DMS 273 (cell line): ENCODE data around the gene WWOX.
"Not testable (repeated sequence)": the region's sequence is repeated elsewhere in the genome, so short reads cannot be mapped to it uniquely, and the experiment has no call there.

Experiments
- DNase-seq: peaks from one replicate; lab custom pipeline; 2025; ENCODE audit not compliant: unreplicated experiment; lab: John Stamatoyannopoulos, UW

WWOX gene

DNA sequence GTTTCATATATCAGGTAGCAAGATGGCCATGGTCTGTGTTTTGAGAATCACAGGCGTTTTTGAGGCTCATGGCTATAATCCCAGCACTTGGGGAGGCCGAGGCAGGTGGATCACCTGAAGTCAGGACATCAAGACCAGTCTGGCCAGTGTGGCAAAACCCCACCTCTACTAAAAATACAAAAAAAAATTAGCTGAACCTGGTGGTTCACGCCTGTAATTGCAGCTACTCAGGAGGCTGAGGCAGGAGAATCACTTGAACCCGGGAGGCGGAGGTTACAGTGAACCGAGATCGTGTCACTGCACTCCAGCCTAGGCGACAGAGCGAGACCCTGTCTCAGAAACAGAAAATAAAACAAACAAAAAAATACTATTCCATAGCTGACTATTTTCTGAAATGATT is 415.4 kb downstream of the WWOX start:
- DNase-seq = not testable (repeated sequence)

DNA sequence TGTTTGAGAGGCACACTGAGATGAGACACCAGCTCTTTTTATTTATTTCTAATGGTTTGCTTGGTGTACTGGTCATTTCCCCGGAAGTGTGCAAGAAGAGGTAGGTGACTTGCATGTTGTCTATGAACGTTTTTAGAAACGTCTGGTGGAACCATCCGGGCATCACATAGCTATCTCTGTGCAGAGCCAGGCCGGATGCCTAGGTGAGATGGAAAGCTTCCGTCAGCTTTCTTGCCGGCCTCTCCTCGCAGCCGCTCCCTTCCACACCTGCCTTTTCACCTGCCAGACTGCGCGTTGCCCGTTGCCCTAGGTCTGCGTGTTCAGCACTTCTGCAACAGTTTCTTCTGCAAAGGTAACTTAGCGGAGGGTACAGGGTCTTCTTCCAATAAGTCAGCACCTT is 416.0 kb downstream of the WWOX start:
- no peak for DNase-seq

DNA sequence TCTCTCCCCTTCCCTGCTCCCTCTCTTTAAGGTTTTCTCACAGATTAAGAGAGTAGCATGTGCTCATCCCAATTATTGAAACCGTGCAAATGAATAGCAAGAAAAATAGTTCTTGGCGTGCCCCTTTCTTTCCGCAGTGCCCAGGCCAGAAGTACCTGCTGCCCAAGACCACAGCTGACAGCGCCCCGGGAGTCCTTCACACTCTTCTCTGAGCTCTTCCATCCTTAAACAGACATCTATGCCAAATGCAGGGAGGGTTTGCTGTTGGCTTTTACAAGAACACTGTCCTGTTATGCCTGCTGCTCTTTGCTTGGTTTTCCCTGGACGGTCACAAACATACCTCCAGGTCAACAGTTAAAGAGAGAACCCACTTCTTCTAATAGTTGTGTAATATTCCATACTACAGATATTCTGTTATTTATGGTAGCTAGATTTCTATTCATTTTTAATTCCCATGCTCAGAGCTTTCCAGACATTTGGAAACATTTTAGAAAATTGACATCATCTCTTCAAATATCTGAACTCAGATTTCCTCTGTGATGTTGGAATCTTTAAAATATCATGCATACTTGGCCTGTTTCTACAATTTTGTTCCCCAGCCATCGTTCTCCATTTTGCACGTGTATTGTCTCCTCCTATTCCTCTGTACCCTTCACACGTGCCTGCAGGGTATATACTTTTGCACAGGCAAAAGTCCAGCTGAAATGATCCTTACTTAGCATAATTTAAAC is 416.7 kb downstream of the WWOX start:
- DNase-seq = no peak

DNA sequence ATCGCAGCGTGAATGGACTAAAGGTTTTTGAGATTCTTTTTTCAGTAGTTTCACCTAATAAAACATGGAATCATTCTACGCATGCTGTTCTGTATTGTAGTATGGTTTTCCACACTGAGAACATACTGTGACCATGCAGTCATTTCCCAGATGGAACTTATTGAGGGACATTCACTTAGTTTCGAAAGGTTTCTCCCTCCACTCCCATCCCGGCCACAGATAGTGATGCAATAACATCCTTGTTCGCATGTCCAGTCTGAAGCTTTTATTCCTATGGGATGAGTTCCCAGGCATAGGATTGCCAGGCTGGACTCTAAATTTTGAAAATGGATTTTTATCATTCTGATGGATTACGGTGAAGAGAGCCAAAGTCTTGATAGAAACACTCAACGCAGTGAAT is 420.4 kb downstream of the WWOX start:
- DNase-seq = no peak

DNA sequence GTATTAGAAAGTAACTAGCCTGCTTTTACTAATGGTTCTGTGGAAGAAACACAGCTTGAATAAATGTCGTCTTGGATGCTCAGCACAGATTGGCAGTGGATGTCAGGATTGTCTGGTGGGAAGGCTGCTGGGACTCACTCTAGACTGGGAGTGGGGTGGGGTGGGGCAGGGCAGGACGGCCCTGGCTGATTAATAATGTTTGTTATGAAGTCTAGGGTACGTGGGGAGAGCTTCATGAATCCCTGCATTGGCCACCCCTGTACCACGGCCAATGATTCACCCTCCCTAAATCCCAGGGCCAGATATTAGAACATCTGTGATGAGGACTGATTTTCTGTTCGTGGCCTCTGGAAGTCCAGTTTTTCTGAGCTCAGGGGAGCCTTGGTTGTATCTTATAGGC is 421.0 kb downstream of the WWOX start:
- no peak for DNase-seq

DNA sequence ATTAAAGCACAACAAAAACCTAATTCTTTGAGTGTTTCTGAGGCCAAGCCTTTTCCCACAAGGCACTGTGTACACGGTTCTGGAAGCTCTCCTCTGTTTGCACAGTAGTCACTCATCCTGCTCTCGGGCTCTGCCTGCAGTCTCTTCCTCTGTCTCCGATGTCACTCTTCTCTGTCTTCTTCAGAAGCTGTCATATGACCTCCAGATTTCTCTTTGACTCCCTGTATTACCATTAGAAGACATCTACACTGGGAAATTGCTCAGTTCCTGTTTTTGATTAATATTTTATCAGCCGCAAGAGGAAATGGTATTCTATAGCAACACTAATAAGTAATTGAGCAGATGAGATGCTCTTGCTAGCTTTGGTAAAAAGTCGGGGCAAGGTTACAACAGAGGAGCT is 422.9 kb downstream of the WWOX start:
- no peak for DNase-seq

DNA sequence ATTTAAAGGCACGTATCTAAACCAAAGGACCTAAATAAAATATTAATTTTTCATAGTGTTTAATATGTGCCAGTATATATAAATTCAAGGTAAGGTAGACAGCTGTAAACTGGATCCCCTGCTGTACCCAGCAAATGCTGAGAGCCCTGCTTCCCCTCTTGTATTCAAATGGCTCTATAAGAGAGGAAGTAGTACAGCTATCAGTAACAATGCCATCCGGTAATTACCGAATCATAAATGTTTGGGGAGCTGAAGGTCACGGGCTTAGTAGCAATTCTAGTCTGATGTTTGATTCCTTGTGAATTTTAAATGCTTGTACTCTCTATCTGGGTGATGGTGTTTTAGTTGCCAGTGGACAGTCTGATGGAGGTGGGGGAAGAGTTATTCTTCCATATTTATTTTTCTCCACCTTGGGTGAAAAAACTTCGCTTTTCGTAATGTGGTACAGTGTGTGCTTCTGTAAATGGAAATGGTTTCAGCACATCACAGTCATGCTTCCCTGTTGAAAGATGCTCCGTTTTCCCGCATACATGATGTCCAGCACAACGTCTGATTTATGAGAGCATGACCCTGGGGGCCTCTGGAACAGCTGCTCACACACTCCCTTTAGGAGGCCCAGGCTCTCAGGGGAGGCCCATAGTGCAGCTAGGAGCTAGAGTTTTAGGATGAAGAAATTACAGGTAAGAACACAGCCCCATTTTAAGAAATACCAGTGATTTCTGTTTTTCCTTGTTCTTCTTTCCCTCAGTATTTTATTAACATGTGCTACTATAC is 423.9 kb downstream of the WWOX start:
- peak; percentile 19 for DNase-seq

DNA sequence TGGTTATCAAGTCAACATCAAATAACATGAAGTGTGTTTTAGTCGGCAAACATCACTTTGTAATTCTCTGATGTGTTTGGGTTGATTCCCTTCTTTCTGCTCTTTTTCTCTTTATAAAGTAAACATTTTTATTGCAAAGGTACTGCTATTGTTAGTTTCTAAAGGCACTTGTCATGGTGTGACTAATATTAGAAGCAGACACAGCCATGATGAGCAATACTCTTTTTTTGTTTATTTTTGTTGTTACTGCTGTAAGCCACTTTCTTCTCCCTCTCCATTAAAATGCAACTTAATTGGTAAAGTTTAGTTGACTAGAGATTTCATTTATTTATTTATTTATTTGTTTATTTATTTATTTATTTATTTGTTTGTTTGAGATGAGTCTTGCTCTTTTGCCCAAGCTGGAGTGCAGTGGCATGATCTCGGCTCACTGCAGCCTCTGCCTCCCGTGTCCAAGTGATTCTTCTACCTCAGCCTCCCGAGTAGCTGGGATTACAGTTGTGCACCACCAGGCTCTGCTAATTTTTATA is 424.7 kb downstream of the WWOX start:
- no peak for DNase-seq

DNA sequence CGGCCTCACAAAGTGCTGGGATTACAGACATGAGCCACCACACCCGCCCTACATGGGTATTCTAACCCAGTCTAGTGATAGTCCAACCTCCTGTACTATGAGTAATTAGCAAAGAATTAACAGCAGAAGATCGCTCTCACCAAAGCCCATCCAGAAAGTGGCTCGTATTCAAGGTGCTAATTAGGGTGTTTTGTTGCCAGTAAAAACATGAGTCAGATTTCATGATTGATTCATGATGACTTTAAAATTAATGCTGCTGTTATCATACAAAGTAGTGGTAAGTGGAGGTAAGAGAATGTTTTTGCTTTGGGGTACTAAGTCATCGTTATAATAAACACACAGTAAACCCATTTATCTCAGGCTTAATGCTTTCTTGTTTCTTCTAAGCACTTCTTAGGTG is 428.8 kb downstream of the WWOX start:
- no peak for DNase-seq

DNA sequence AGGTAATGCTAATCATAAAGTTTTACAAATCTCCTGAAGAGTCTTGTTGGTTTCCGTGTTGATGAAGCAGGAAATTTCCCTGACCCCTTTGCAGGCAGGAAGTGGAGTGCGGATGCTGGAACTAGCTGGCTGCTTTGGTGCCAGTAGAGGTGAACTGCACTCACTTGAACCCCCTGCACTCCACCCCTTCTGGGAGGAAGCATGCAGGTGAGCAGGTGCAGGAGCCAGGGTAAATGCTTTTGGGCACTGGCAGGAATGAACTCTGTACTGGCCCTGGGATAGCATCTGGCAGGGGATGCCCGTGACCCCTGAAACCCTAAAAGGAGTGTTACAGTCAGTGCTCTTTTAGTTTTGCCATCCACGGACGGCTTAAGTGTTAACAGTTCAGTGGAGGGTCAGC is 430.4 kb downstream of the WWOX start:
- DNase-seq = no peak

DNA sequence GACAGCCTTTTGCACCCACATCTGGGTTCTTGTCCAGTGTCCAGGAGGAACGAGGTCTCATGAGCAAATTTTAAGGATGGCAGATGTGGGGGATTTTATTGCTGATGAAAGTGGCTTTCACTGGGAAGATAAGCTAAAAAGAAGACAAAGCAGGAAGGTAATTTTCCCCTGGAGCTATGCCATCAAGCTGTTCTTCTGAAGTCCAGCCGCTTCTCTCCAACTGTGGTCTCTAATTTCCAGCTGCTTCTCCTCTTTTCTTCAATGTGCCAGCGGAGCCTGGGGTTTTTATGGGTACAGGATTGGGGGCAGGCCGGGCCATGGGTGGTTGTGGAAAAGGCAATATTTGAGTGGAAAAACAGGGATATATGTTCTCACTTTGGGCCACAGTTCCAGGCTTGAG is 430.8 kb downstream of the WWOX start:
- peak; percentile 54 for DNase-seq

DNA sequence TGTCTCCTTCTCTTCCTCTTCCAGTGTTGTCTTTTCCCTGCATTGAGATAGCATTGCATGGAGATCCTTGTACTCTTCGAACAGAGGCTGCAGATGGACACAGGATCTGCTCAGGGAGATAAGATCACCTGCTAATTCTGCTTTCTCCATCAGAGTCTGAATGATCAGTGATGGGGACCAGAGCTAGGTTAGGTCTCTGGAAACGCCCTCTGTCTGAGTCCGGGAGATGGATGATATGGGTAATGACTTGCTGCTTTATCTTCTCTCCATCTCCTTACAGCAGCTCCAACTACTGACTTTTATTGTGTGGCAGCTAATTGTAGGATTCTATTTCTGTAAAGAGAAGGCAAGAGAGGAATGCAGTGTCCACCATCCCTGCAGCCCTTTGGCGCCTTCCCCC is 435.6 kb downstream of the WWOX start:
- no peak for DNase-seq

DNA sequence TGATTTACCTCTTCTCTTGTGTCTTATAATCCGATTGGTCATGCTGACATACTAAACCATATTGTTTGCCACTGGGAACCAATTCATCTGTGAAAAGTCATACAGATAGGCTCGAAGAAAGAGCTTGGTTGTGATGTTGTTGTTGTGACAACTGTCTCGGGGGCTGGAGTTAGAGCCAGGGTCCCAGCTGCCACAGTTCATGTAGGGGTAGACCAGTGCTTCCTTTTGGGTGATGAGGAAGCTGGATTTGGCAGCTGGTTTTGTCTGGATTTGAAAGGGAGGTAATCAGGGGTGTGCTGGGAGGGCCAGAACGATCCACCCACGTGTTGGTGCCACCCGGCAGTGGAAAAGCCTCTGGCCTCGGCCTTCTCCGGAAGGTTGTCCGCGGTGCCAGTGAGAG is 438.1 kb downstream of the WWOX start:
- no peak for DNase-seq

DNA sequence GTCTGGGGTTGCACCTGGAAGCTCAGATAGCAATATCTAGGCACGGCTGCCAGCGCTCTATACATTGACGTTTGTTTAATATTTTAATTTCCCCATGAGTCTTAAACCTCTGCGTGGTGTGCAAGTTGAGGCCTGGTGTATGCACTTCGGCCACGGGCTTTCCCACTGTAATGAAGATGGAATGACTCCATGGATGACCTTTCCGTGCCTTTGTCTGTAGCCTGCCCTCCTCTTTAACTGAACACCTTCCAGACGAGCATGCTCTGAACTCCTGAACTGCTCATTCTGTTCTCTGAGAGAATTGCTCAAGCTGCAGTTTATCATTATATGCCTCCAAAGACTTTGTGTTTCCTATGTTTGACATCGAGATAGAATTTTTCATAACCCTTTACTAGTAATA is 438.8 kb downstream of the WWOX start:
- DNase-seq = no peak

DNA sequence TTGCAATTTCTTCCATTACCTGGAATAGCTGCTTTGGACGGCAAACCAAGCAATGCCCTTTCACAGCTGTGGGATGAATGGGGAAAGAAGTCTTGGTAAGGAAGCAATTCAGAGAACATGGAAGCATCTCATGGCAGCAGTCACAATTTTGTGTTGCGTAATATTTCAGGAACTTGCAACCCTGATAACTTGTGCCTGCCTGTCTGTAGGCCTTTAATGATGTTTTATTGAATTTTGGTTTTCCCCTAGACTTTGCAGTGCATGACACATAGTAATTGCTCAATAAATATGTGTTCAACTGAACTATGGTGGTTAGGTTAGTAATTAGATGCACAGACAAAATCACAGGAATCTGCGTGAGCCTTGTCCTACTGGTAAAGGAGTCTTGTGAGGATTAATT is 439.5 kb downstream of the WWOX start:
- DNase-seq = no peak

DNA sequence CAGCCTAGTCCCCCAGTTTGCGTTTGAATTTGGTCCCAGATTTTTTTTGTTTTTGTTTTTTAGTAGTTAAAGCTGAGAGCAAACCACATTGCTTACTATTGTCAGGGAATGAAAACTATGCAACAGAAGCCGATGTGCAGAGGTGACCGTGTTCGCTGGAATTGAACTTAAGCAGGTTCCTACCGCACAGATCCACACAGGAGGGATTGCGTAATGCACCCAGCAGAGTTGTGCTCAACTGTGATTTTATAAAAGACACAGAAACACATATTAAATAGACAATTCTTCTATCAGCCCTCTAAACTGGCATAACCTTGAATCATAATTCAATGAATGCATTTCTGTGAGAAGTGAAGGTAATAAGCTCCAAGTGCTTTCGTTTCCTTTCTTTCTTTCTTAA is 443.0 kb downstream of the WWOX start:
- no peak for DNase-seq

DNA sequence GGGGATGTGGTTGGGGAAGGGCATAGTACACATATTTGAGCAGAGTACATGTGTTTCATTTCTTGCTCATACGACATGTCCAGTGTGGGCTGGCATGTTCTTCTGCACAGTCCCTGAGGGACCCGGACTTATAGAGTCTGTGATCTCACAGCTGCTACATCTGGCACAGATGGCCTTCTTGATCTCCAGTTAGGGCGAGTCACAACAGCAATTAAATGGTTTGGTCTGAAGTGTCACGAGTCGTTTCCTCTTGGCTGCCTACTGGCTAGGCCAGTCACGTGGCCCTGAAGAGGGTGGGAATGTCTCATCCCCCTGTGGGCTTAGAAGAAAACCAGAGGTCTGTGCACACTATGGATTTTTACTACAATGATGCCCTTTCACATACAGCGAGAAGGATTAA is 443.6 kb downstream of the WWOX start:
- peak; percentile 85 for DNase-seq

DNA sequence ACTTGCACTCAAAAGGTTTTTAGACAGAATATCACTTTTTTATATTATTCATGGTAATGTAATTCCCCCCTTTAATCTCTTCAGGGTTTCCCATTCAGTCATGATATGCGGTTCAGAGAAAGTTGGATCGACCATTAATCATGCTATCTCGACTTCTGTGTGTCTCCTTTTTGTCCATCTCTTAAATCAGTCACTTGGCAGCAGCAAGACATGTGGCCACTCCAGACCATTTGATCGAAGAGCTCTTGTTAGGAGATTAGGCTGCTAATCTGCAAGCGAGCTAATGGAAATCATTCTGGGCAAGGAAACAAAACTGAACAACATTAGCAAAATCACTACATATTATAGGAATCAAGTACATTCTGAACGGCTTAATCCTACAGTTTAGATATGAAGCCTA is 449.9 kb downstream of the WWOX start:
- DNase-seq = no peak

DNA sequence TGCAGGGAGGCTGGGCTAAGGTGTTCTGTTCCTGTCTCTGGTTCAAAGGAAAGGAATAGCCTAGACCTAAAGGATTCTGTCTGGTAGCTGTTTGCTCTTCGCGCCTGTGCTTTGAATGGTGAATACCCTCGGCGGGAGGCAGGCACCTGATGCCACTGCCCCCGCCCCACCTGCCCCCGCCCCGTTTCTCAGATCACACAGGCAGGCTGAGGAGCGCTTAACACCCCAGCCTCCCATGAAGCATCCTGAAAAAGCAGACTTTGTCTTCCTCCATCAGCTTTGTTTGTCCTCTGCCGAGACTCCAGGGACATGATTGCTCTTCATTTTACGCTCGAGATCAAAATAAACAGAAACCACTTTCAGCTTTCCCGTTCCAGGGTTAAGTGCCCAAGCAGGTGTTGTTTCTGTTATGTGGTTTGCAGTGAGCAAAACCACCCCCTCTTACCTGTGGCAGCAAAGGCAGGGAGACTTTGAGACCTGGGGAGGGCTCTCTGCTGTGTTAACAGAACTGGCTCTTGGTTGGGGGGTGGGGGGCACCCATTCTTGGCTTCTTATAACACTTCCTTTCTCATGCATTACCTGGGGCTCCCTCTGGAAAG is 452.1 kb downstream of the WWOX start:
- DNase-seq = no peak

DNA sequence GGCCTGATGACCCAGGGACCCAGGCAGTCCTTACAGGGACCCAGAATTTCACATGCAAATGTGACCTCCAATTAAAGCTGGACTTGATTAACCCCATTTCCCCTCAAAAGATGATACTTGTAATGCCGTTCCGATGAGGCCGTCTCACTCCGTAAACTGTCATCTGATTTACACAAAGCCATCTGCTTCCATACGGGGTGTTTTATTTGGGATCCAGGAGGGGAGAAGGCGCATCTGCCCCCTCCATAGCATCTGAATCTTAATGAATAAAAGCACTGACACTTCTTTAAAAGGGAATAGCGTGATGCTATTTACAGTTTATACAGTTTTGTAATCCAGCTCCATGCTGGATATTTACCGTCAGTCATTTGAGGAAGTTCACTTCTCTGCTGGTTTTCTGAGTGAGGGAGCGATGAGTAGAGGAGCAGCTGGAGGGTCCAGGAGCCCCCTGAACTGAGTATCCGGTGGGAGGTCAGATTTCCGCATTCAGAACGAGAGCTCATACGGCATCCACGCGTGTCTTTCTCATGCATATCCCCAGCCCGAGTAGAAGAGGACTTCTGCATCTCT is 452.7 kb downstream of the WWOX start:
- DNase-seq = peak; percentile 56

DNA sequence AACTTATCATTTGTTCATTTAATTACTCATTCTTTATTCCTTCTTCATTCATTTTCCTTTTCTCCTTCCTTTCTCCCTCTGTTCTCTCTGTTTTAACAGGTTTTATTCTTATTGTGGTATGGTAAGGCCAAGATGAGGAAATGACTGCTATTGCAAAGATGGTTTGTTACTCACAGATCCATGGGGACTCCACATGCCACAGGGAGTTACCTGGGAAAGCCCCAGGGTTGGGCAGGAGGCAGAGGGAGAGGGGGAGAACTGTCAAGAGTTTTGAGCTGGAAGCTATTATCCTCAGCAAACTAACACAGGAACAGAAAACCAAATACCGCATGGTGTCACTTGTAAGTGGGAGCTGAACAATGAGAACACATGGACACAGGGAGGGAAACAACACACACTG is 453.3 kb downstream of the WWOX start:
- no peak for DNase-seq
